HG03439 (cell line): Measurements from ENCODE around the gene CADM4.
"Not testable (repeated sequence)": the region's sequence is repeated elsewhere in the genome, so short reads cannot be mapped to it uniquely, and the experiment has no call there.

Source experiments
- ATAC-seq: cut with Tn5 transposase; IDR thresholded peaks from one replicate; pipeline ENCODE4 v1.9.1; 2021; ENCODE audit warnings: mild to moderate bottlenecking, moderate library complexity; ENCODE audit not compliant: unreplicated experiment

The CADM4 gene

DNA sequence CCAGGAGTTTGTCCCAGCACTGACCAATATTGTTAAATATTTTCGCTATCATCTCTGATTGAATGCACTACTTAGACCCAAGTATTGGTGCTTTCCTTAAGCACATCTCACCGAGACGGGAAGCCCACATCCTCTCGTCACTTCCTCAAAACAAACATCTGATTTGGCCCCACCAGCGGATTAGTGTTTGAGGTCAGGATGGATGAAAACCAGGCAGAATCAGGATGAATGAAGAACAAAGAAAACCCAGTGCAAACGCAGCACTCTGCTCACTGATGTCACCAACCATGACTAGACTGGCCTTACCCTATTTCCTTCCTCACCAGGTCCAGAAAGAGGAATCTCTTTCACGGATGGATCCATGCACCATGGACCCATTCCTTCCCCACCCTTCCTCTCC is 24.4 kb upstream of the CADM4 start:
- ATAC-seq = no peak

DNA sequence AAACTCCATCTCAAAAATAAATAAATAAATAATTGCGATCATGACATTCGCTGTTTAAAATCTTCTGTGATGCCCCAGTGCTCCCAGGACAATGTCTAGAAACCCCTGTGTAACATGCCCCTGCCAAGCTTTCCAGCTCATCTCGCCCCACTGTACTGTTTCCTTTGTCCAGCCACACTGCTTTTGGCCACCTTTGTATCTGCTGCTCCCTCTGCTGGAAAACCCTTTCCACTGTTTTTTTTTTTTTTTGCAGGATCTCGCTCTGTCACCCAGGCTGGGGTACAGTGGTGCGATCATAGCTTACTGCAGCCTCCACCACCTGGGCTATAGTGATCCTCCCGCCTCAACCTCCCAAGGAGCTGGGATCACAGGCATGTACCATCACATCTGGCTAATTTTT is 22.8 kb upstream of the CADM4 start:
- no peak for ATAC-seq

DNA sequence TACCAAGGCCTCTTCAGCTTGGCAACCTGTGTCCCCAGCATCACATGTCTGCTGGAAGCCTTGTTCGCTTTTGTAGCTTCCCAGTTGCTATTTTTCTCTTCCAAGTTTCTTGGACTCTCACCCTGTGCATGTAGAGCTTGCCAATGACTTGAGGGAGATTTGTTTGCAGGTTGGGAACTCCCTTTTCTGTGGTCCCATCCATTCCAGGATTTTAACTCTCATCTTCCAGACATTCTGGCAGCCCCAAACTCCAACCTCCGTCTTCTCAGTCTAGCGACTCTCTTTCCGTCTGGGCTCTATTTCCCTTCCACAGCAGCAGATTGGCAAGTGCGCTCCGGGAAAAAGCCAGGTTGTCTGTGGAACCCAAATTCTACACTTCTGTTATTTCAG is 21.3 kb upstream of the CADM4 start:
- ATAC-seq = no peak

DNA sequence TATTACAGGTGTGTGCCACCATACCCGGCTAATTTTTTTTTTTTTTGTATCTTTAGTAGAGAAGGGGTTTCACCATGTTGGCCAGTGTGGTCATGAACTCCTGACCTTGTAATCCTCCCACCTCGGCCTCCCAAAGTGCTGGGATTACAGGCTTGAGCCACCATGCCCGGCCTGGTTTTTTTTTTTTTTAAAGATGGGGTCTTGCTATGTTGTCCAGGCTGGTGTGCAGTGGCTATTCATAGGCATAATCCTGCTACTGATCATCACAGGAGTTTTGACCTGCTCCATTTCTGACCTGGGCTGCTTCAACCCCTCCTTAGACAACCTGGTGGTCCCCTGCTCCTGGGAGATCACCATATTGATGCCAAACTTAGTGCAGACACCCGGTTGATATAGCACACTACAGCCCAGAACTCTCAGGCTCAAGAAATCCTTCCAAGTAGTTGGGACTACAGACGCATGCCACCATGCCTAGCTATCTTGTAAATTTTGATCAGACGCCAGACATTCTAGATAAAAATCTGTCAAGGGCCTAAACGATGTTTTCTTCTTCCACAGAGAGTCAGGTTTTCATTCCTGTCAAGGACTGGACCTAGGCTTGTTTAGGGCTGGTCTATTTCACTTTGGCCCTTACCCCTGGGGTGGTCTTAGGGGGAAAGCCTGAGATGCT is 20.8 kb upstream of the CADM4 start:
- no peak for ATAC-seq

DNA sequence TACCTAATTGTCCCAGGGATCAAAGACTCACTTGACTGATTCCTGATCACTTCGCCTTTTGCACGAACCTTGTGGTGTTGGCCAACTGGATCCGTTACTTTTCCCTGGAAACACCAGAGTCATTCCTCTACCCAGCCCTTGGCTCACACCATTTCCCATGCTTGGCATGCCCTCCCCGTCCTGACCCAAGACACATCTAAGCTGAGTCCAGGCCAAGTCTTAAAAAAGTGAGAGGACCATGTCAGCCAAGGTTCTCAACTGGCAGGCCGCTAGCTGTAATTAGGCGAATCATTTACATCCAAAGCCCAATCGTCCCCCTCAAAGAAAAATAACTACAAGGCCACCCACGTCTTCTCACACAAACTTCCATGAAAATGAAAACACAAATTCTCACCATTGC is 18.8 kb upstream of the CADM4 start:
- no peak for ATAC-seq

DNA sequence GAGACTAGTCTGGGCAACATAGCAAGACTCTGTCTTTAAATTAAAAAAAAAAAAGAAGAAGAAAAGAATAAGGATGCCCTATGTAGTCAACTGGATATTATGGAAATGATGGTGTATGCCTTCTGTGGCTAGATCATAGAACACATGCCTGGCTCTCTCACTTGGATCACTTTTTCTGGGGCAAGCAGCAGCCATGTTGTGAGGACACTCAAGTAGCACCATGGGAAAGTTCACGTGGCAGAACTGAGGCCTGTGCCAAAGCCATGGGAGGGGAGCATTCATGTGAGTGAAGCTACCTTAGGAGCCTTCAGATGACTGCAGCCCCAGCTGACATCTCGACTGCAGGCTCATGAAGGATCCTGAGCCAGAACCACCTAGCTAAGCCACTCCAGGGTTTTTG is 18.4 kb upstream of the CADM4 start:
- ATAC-seq = no peak

DNA sequence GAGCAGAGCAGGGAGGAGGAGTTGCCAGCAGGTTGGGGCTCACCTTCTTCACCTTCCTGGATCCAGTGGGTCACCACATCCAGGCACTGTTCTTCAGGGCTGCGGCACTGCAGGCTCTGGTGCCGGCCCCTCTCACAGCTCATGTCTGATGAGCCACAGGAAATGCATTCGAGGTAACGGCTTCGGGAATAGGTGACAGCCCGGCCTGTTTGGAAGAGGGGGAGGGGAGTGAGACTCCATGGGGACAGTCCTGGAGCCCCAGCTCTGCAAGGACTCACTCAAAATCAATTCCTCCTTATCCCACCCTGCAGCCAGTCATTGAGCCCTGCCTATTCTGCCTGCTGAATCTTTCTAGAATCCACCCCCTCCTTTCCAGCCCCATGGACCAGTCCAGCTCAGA is 16.8 kb upstream of the CADM4 start:
- ATAC-seq = no peak

DNA sequence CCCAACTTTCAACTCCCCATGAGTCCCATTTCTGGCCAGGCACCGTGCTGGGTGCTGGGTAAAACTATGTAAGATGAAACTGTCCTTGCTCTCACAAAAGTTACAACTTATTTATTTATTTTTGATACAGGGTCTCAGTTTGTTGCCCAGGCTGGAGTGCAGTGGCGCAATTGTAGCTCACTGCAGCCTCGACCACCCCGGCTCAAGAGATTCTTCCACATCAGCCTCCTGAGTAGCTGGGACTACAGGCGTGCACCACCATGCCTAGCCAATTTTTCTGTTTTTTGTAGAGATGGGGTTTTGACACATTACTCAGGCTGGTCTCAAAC is 12.9 kb upstream of the CADM4 start:
- ATAC-seq = no peak

DNA sequence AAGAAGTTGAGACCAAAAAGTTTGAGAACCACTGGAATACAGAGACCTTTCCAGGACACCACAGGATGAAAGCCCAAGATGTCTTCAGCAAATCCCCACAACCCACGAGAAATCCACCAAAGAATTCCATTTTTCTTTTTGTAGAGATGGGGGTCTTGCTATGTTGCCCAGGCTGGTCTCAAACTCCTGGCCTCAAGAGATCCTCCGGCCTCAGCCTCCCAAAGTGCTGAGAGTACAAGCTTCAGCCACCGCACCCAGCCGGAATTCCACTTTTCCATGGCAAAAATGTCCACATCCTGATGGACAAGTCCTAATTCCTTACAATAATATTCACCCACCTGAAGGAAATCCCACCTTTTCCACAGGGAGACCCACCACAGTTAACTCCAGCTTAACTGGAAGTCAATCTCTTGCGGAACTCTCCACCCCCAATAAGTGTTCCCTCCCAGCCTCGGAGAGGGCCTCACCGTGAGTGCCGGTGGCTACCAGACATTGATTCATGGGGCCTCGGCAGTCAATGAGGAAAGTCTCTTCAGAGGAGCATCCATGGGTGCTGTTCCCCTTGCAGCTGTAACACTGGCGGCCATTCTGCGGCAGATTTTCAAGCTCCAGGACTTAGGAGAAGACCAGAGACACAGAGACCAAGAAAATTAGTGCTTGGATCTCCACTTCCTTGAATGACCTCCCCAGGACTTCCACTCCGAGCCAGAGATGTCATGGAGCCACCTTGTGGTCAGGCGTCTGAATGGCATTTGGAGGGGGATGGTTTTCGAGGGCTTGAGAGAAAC is 12.3 kb upstream of the CADM4 start:
- ATAC-seq = no peak

DNA sequence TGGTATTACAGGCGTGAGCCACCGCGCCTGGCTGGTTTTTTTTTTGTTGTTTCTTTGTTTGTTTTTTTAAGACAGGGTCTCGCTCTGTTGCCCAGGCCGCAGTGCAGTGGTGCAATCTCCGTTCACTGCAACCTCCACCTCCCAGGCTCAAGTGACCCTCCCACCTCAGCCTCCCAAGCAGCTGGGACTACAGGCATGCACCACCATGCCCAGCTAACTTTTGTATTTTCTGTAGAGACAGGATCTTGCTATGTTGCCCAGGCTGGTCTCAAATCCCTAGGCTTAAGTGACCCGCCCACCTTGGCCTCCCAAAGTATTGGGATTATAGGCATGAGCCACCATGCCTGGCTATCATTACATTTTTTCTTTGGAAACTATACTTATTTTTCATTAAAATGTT is 10.6 kb upstream of the CADM4 start:
- ATAC-seq = not testable (repeated sequence)

DNA sequence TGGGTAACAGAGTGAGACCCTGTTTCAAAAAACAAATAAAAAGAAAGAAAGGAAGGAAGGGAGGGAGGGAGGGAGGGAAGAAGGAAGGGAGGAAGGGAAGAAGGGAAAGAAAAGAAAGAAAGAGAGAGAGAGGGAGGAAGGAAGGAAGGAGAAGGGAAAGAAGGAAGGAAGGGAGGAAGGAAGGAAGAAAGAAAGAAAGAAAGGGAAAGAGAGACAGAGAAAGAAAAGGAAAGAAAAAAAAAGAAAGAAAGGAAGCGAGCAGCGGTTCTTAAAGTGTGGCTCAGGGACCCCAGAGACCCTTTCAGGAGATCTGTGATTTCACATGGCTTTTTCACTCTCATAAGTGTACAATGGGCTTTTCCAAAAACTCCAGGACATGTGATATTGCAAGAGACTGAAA is 9.9 kb upstream of the CADM4 start:
- no peak for ATAC-seq

DNA sequence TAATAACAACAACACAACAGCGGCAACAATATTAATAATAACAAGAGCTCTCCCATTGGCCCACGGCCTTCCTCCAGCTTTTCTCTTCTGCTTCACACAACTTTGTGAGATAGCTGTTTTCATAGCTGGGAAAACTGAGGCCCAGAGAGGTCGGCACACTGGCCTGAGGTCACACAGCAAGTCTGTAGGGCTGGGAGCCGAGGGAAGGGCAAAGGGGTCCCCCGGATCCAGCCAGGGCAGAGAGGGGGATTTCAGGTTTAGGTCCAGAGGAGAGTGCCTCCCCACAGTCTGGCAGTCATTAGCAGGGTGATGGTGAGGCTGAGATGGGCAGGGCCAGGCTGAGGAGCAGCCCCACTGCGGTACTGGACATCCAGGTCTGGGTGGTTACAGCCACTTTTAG is 9.0 kb upstream of the CADM4 start:
- ATAC-seq = no peak

DNA sequence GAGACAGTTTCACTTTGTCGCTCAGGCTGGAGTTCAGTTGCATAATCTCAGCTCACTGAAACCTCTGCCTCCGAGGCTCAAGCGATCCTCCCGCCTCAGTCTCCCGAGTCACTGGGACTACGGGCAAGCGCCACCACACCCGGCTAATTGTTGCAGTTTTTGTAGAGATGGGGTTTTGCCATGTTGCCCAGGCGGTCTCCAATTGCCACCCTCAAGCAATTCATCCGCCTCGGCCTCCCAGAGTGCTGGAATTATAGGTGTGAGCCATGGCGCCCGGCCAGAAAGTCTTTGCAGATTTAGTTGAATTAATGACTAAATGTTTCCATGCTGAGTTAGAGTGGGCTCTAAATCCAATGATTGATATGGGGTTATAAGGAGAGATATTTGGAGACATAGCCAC is 4.5 kb upstream of the CADM4 start:
- no peak for ATAC-seq

DNA sequence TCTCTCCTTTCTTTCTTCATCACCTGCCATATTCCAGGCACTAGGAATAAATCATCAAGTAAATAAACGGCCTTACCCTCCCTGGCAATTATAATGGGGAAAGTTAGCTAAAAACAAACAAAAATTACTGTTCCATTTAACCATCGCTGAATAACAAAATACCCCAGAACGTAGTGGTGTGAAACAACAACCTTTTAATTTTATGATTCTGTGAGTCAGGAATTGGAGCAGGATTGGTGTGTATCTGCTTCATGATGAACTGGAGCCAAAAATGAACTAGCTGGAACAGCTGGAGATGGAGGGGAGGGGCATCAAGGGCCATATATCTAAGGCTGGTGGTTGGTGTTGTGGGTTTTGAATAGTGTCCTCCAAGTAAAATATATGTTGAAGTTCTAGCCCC is 3.7 kb upstream of the CADM4 start:
- ATAC-seq = no peak

DNA sequence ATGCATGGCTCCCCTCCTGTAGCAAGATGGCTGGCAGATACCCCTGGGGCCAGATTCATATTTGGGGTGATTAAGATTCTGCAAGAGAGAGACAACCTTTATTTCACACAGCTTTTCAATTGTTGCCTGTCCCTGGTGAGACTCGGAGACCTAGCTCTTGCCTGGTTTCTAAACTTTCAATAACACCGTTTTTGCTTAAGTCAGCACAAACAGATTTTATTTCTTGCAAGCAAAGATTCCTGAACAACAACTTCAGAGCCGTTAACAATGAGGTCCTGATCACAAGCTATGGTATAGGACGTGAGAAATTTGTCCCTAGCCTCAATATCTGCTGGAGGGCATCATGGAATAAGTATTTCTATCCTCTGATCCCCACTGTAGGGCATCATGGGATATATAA is 2.9 kb upstream of the CADM4 start:
- ATAC-seq = no peak

DNA sequence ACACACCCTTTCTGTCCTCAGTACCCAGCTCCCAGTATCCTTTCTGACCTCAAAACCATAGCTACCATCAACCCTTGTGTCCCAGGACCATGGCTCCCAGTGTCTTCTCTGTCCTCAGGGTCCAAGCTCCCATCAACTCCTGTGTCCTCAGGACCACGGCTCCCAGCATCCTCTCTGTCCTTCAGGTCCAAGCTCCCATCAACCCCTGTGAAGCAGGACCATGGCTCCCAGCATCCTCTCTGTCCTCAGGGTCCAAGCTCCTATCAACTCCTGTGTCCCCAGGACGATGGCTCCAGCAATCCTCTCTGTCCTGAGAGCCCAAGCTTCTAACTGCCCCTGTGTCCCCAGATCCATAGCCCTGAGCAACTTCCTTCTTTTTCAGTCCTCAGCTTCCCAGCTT is 1.7 kb upstream of the CADM4 start:
- ATAC-seq = no peak

DNA sequence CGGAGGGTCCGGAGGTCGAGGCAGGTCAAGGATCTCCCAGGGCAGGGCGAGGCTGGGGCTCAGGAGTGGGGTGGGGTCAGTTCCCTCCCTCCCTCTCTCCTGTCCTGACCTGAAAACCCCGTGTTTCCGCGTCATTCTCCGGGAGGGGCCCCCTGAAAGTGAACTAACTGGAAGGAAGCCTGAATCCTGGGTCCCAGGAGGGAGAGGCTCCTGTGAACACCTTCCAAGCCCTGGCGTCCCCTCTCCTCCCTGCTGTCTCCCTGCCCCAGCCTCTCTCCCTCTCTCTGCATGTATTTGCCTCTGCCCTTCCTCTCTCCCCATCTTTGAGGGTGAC is 741 bp upstream of the CADM4 start:
- ATAC-seq = no peak

DNA sequence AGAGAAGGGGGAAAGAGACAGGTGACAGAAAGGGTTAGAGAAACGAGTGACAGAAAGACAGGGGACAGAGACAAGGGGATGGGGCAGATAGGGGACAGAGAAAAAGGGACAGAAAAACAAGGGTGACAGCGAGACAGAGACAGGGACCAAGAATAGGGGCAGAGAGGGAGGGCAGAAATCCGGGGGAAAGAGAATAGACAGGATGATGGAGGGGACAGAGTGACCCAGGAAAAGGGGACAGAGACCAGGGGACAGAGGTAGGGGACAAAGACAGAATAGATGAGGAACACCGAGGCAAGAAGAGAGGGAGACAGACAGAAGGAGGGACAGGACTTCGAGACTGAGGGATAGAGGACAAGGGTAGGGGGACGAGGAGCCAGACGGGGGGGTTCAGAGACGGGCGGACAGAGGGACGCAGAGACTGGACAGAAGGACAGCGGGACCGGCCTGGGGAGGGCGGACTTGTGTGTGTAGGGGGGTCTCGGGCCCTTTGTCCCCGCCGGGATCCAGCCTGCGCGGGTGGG is 593 bp downstream of the CADM4 start:
- ATAC-seq = no peak

DNA sequence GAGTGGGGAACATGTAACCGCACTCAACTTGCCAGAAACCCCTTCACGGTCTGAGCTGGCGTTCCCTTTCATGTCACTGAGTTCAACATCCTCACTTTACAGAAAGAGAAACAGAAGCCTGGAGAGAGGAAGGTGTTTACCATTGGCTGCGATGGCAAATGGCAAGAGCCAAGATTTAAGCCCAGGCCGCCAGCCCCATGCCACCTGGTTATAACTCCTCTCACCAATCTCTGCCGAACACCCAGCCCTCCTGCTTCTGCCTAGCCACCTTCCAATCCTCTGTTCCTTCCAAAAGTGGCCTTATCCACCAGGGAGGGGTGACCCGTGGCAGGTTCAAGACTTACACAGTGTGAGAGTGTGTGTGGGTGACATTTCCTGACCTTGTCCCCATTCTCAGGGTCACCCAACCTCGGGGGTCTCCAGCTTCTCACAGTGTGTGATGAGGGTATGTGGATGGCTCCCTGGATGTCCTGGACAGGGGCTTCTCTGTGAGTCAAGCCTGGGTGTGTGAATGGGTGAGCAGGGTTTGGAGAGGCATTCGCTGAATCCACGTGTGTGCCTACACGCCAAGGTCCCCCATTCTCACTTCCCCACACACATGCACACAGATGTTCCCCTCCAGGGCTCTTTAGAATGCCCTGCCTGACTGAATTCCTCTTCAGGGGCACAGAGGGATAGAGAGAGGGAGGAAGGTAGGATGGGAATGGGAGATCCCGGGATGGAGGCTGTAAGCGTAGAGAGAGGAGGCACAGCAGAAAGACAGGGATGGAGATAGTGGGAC is 1.2 kb downstream of the CADM4 start:
- ATAC-seq = no peak

DNA sequence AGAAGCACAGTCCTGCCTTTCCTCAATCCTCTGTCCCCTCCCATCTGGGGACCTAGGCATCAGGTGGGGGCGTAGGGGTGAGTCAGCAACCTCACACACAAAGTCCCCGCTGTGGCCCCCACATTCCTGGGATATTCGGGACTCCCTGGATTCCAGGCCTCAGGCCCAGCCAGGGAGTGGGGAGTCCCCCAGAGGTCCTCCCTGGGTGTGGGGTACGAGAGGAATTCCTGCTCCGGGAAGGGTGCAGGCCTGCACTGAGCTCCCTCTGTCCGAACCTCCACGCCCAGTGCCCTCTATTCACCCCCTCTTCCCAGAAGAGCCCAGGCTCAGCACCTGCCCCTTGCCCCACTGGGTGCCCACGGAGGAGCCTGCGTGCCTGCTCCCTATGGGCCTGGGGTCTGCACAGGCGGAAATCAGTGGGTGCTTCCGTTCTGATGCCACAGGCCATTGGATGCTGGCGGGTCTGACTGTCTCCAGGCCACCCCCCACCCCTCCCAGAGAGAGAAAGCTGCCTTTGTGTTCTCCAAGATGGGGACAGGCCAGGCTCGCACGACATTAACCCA is 3.4 kb downstream of the CADM4 start:
- ATAC-seq = no peak

DNA sequence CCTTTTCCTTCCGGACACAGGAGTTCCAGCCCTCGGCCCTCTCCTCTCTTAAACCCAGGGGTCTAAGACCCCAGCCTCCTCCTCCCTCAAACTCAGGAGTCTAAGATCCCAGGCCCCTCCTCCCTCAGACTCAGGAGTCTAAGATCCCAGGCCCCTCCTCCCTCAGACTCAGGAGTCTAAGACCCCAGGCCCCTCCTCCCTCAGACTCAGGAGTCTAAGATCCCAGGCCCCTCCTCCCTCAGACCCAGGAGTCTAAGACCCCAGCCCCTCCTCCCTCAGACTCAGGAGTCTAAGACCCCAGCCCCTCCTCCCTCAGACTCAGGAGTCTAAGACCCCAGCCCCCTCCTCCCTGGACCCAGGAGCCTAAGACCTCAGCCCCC is 4.1 kb downstream of the CADM4 start:
- ATAC-seq = not testable (repeated sequence)
